HL-60 (cell line): ENCODE measurements around the gene SUSD4.

ENCODE experiments used
- GABPA ChIP-seq: IDR thresholded peaks from 2 replicates; pipeline ENCODE4 v1.6.1; 2012; ENCODE audit warnings: low read depth
- POLR2AphosphoS5 ChIP-seq: IDR thresholded peaks from 2 replicates; pipeline ENCODE4 v1.6.1; 2012; ENCODE audit warnings: low read depth
- TF ChIP-seq, protein P1 (sequence below): IDR thresholded peaks from one replicate; pipeline ENCODE4 v1.5.1; 2011; ENCODE audit warnings: low read length, control low read depth, inconsistent platforms; ENCODE audit not compliant: insufficient read depth
- TF ChIP-seq, protein P2 (sequence below): IDR thresholded peaks from 2 replicates; pipeline ENCODE4 v1.6.1; 2012; ENCODE audit warnings: low read depth; ENCODE audit not compliant: insufficient replicate concordance

DNA sequence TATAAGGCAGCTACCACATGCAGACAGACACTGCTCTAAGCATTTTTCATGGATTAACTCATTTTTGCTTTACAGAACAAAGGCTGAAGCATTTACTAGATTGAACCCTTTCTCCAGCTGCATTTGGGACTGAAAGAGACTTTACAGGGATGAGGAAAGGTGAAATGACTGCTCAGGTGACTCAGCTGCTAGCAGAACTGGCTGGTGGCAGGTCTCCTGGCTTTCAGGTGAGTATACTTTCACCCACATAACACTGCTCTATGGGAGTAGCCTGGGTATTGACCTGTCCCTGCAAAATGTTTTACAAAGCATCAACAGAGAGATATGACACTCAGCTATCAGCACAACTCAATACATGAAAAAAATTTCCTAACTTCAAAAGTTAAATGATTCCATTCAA is 26.6 kb upstream of the SUSD4 start:
- TF ChIP-seq, protein P1, sequence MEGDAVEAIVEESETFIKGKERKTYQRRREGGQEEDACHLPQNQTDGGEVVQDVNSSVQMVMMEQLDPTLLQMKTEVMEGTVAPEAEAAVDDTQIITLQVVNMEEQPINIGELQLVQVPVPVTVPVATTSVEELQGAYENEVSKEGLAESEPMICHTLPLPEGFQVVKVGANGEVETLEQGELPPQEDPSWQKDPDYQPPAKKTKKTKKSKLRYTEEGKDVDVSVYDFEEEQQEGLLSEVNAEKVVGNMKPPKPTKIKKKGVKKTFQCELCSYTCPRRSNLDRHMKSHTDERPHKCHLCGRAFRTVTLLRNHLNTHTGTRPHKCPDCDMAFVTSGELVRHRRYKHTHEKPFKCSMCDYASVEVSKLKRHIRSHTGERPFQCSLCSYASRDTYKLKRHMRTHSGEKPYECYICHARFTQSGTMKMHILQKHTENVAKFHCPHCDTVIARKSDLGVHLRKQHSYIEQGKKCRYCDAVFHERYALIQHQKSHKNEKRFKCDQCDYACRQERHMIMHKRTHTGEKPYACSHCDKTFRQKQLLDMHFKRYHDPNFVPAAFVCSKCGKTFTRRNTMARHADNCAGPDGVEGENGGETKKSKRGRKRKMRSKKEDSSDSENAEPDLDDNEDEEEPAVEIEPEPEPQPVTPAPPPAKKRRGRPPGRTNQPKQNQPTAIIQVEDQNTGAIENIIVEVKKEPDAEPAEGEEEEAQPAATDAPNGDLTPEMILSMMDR = no peak
- TF ChIP-seq, protein P2, sequence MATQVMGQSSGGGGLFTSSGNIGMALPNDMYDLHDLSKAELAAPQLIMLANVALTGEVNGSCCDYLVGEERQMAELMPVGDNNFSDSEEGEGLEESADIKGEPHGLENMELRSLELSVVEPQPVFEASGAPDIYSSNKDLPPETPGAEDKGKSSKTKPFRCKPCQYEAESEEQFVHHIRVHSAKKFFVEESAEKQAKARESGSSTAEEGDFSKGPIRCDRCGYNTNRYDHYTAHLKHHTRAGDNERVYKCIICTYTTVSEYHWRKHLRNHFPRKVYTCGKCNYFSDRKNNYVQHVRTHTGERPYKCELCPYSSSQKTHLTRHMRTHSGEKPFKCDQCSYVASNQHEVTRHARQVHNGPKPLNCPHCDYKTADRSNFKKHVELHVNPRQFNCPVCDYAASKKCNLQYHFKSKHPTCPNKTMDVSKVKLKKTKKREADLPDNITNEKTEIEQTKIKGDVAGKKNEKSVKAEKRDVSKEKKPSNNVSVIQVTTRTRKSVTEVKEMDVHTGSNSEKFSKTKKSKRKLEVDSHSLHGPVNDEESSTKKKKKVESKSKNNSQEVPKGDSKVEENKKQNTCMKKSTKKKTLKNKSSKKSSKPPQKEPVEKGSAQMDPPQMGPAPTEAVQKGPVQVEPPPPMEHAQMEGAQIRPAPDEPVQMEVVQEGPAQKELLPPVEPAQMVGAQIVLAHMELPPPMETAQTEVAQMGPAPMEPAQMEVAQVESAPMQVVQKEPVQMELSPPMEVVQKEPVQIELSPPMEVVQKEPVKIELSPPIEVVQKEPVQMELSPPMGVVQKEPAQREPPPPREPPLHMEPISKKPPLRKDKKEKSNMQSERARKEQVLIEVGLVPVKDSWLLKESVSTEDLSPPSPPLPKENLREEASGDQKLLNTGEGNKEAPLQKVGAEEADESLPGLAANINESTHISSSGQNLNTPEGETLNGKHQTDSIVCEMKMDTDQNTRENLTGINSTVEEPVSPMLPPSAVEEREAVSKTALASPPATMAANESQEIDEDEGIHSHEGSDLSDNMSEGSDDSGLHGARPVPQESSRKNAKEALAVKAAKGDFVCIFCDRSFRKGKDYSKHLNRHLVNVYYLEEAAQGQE = no peak
- TF ChIP-seq POLR2AphosphoS5 (no peak), GABPA (no peak)
